ENCODE measurements around the gene CDK6.

GRCh38 chr7:92753614-92754013 lies 82.8 kb downstream of the CDK6 start:
- TF ChIP-seq EP300 (IDR thresholded peaks at IDR 0.05) (no peak), SREBF2 (IDR thresholded peaks at IDR 0.05) (no peak), MYC (IDR thresholded peaks at IDR 0.05; ENCODE audit: borderline replicate concordance, low read length) (no peak), POLR2A (IDR thresholded peaks at IDR 0.05; ENCODE audit: low read length) (no peak), HOXB13 (CRISPR knock-in tag; IDR thresholded peaks at IDR 0.05; ENCODE audit: low read depth) (no peak), CHD4 (IDR thresholded peaks at IDR 0.05; ENCODE audit: borderline replicate concordance) (no peak), HMGXB4 (CRISPR knock-in tag; IDR thresholded peaks at IDR 0.05; ENCODE audit: borderline replicate concordance) (no peak), SMC3 (IDR thresholded peaks at IDR 0.05) (no peak), USF2 (IDR thresholded peaks at IDR 0.05) (no peak), PHF8 (IDR thresholded peaks at IDR 0.05; ENCODE audit: borderline replicate concordance, low read depth) (no peak)
- TF ChIP-seq, protein P1, sequence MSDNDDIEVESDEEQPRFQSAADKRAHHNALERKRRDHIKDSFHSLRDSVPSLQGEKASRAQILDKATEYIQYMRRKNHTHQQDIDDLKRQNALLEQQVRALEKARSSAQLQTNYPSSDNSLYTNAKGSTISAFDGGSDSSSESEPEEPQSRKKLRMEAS (IDR thresholded peaks at IDR 0.05), result no peak
- TF ChIP-seq, protein P2, sequence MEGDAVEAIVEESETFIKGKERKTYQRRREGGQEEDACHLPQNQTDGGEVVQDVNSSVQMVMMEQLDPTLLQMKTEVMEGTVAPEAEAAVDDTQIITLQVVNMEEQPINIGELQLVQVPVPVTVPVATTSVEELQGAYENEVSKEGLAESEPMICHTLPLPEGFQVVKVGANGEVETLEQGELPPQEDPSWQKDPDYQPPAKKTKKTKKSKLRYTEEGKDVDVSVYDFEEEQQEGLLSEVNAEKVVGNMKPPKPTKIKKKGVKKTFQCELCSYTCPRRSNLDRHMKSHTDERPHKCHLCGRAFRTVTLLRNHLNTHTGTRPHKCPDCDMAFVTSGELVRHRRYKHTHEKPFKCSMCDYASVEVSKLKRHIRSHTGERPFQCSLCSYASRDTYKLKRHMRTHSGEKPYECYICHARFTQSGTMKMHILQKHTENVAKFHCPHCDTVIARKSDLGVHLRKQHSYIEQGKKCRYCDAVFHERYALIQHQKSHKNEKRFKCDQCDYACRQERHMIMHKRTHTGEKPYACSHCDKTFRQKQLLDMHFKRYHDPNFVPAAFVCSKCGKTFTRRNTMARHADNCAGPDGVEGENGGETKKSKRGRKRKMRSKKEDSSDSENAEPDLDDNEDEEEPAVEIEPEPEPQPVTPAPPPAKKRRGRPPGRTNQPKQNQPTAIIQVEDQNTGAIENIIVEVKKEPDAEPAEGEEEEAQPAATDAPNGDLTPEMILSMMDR (IDR thresholded peaks at IDR 0.05), result no peak

All from A549 (cell line).